RWPE1 (cell line): ENCODE data around the gene CALHM5.

Source experiments
- CTCF ChIA-PET: fragments of 350-600 bp; sonication (Branson Sonifier 250); formaldehyde crosslinking; extraction: SDS; loops from one replicate; lab custom pipeline; 2021; lab: Yijun Ruan, JAX
- POLR2A ChIA-PET: fragments of 400-600 bp; formaldehyde crosslinking; extraction: SDS; loops from one replicate; lab custom pipeline; 2020; ENCODE audit warnings: antibody characterized with exemption; ENCODE audit not compliant: low non-redundant PET; lab: Yijun Ruan, JAX
- DNase-seq: peaks from one replicate; pipeline ENCODE4 v3.0.0; 2012; ENCODE audit warnings: low spot score
- H3K27ac ChIP-seq: fragments of 450-650 bp; 2 replicates; pipeline ENCODE4 v1.5.1; 2017
- TF ChIP-seq, protein P1 (sequence below): fragments of 450-650 bp; conservative IDR thresholded peaks from 2 replicates; pipeline ENCODE4 v1.5.1; 2017; ENCODE audit warnings: low read depth, mild to moderate bottlenecking

Gene CALHM5

DNA sequence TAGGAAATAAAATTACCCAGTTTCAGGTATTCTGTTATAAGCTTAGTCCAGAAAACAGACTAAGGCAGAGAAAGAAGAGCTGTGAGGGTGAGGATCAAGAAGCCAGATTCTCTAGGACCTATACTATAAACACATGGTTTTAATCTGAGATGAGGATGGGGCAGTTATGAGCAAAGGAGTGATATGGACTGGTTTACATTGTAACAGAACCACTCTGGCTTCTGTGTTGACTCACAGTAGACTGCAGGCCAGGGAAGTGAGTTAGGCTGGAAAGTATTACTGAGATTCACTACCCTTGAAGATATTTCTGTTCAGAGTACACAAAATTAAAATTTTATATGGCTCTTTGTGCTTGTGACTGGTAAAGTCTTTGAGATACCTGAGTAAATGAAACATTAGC lies 56.7 kb downstream of the CALHM5 start:
- POLR2A ChIA-PET: no interaction called here
- no peak for DNase-seq
- H3K27ac ChIP-seq: no peak overlapping the region
- CTCF ChIA-PET: interaction anchor here (0.5 kb wide), 1 partner anchor 173 kb away, joined by 3 read pairs; no protein-coding TSS in a partner anchor
- TF ChIP-seq, protein P1, sequence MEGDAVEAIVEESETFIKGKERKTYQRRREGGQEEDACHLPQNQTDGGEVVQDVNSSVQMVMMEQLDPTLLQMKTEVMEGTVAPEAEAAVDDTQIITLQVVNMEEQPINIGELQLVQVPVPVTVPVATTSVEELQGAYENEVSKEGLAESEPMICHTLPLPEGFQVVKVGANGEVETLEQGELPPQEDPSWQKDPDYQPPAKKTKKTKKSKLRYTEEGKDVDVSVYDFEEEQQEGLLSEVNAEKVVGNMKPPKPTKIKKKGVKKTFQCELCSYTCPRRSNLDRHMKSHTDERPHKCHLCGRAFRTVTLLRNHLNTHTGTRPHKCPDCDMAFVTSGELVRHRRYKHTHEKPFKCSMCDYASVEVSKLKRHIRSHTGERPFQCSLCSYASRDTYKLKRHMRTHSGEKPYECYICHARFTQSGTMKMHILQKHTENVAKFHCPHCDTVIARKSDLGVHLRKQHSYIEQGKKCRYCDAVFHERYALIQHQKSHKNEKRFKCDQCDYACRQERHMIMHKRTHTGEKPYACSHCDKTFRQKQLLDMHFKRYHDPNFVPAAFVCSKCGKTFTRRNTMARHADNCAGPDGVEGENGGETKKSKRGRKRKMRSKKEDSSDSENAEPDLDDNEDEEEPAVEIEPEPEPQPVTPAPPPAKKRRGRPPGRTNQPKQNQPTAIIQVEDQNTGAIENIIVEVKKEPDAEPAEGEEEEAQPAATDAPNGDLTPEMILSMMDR: no peak

DNA sequence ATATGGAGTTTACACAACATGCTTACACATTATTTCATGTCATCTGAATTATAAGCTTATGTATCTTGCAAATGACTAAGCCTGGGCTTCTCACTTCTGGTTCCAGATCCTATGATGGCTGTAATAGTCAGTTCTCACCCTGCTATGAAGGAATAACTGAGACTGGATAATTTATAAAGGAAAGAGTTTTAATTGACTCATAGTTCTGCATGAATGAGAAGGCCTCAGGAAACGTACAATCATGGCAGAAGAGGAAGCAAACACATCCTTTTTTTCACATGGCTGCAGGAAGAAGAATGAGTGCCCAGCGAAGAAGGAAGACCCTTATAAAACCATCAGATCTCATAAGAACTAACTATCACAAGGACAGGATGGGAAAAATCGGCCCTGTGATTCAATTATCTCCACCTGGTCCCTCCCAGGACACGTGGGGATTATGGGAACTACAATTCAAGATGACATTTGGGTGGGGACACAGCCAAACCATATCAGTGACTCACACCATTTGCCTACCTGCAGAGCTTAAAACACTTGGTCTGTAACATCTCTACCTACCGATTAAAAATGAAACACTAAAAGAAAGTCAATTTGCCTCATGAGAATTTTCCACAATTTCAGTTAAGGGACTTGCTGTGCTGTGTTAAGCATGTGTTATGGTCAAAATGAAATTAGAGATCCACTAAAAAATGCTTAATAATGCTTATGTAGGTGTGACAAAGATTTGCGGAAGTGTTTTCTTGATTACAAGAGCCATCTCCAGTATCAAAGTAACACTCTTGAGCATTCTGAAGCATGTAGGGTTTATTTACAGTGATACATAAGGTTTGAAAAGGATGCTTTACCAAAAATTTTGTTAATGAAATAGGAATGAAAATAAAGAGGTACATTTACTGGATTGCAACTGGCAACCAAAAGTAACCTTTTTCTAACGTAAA lies 57.6 kb downstream of the CALHM5 start:
- TF ChIP-seq, protein P1: no peak
- ChIA-PET POLR2A (no interaction called here), CTCF (interaction anchor here (0.5 to 1.6 kb wide), 2 partner anchors 8 to 172 kb away, joined by 3 to 10 read pairs; no protein-coding TSS in a partner anchor)
- H3K27ac ChIP-seq: no peak overlapping the region
- no peak for DNase-seq

DNA sequence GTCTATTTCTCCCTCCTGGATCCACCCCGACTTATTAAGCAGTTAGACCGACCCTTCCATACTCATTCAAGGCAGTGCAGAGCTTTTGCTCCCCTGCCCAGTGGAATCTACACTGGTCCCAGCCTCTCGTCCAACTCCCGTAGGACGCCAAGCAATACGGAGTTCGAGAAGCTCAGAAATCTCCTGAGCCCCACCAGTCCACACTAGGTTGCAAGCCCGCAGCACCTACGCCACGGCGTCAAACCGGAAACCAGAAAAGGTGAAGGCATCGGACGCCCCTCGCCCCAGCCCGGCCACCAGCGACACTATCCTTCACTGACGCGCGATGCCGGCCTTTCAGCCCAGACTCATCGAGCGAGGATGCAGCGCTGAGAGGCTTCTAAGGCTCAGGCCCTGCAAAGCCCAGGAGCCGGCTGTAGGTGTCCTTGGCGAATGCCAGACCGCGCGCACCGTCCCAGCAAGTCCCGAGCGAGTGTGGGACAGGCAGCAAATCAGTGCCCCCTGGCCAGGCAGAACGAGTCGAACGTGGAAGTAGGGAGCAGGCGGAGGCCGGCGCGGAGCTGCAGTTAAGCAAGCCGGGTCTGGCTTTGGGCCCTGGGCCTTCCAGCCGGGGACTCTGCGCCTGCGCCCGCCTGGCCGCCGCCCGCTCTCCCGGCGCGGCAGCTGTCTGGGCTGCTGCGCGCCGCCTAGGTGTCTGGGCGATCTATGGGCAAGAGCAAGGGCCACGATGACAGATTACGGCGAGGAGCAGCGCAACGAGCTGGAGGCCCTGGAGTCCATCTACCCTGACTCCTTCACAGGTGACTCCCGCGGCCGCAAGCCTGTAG lies 59.6 kb downstream of the CALHM5 start, which contains the start of gene RWDD1:
Gene RWDD1, plus strand, starts transcription at position 649 of the 827 bp plus-strand sequence. Its CDS starts 79 bp downstream, at position 728.
- TF ChIP-seq, protein P1: no peak
- DNase-seq: peak; percentile 97
- ChIA-PET CTCF (interaction anchor here (0.9 to 1.6 kb wide), 5 partner anchors 10 to 303 kb away, joined by 3 to 13 read pairs (median 4); partner anchors contain the start of gene TSPYL1), POLR2A (interaction anchor here (1.0 to 1.1 kb wide), 2 partner anchors 9 to 13 kb away, joined by 3 to 5 read pairs; no protein-coding TSS in a partner anchor)
- peak within 1 kb of the TSS; percentile 93 for H3K27ac ChIP-seq

DNA sequence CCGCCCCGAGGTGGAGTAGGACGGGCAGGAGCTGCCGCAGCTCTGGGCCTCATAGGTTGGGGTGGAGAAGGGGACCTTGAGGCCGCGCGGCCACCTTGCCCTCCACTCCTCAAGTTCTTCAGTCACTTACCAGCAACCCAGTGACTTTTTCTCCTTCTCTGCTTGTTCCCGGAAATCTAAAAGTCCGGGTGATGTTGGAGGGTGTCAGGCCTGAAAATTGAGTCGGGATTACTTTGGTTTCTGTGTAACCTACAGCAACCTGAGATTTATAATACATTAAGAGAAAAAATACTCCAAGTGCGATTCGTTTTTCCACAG lies 60.2 kb downstream of the CALHM5 start:
- H3K27ac ChIP-seq: peak overlapping the region; percentile 93
- ChIA-PET POLR2A (interaction anchor here (1.0 to 1.1 kb wide), 2 partner anchors 9 to 14 kb away, joined by 3 to 5 read pairs; no protein-coding TSS in a partner anchor), CTCF (interaction anchor here (0.6 to 1.5 kb wide), 4 partner anchors 11 to 292 kb away, joined by 3 to 13 read pairs (median 6); partner anchors contain the start of gene TSPYL1)
- TF ChIP-seq, protein P1: no peak
- DNase-seq: no peak

DNA sequence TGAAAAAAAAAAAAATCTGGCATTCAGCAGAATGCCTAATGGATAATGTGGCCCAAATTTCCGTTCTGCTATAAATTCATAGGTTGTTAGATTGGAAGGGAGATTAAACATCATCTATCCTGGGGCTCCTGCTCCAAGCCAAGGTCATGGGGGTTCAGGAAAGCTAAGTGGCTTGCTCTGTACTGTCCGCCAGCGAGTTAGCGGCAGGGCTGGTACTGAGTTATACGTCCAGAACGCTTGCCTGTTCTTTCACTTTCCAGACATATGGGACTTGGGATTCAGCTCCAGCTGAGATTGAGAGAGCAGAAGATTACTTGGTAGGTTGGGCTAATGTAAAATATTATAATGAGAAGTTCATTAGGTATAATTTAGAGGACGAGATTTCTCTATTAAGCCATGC lies 60.7 kb downstream of the CALHM5 start:
- DNase-seq: peak; percentile 44
- peak overlapping the region; percentile 93; the same call in 1 of the 2 replicates for H3K27ac ChIP-seq
- TF ChIP-seq, protein P1: no peak
- POLR2A ChIA-PET: interaction anchor here (1.0 to 1.1 kb wide), 2 partner anchors 8 to 14 kb away, joined by 3 to 5 read pairs; no protein-coding TSS in a partner anchor
- CTCF ChIA-PET: interaction anchor here (0.6 to 1.5 kb wide), 3 partner anchors 10 to 367 kb away, joined by 3 to 7 read pairs (median 3); no protein-coding TSS in a partner anchor
